Esophagus squamous epithelium (tissue), 5 donors: ENCODE measurements around the gene PCK1. TPM values are rescaled to one million over a fixed set of nuclear protein-coding genes. Genes with fewer than 3 reads are reported as not detected.

Experiments
- DNase-seq: peaks from one replicate; lab custom pipeline; 2025; lab: John Stamatoyannopoulos, UW
- H3K27ac ChIP-seq, 4 donors: fragments of 200-600 bp; sonication (generic); one replicate each; pipeline ENCODE4 v1.5.1; 2016 to 2019; ENCODE audit warnings: mild to moderate bottlenecking in 1 of 4
- H3K27me3 ChIP-seq, 4 donors: fragments of 200-600 bp; sonication (generic); 1 replicate in 3 of 4; 2 replicates in 1 of 4; pipeline versions ENCODE4 v1.5.1 to v1.6.0; 2017 to 2021; ENCODE audit warnings: antibody characterized with exemption in 1 of 4
- H3K36me3 ChIP-seq, 3 donors: fragments of 200-600 bp; sonication (generic); one replicate each; pipeline ENCODE4 v1.5.1; 2016 to 2019
- H3K4me1 ChIP-seq, 3 donors: fragments of 200-600 bp; sonication (generic); one replicate each; pipeline ENCODE4 v1.5.1; 2017 to 2019
- H3K4me3 ChIP-seq, 4 donors: fragments of 200-600 bp; sonication (generic); 1 replicate in 3 of 4; 2 replicates in 1 of 4; pipeline ENCODE4 v1.5.1; 2016 to 2019; ENCODE audit warnings: mild to moderate bottlenecking in 2 of 4, moderate library complexity in 1 of 4
- H3K9me3 ChIP-seq, 3 donors: fragments of 200-600 bp; sonication (generic); one replicate each; pipeline ENCODE4 v1.5.1; 2016 to 2019
- CTCF ChIP-seq, 6 experiments: fragments of 450-650 bp in 4 of 6; fragments of 200-600 bp in 2 of 6; sonication (generic) in 2 of 6; IDR thresholded peaks; one replicate each; pipeline ENCODE4 v1.5.1; 2016 to 2019; ENCODE audit warnings: antibody characterized with exemption in 6 of 6, mild to moderate bottlenecking in 4 of 6, moderate library complexity in 4 of 6
- POLR2A ChIP-seq, 4 donors: fragments of 450-650 bp; IDR thresholded peaks; one replicate each; pipeline ENCODE4 v1.6.1; 2017; ENCODE audit warnings: antibody characterized with exemption in 4 of 4, mild to moderate bottlenecking in 4 of 4, moderate library complexity in 3 of 4
- WGBS, 2 donors: methylation state at CpG; one replicate each; pipeline ENCODE4 v1.1.5; 2018; 5-methylcytosine and 5-hydroxymethylcytosine counted together
- intact Hi-C: fragments of 100-400 bp; cut with DNase I; formaldehyde crosslinking; loops from one replicate; pipeline ENCODE4 v1.15.0; 2022
- total RNA-seq, 4 donors: library from RNA; depleted of rRNA; stranded (reverse); fragments of >200 nt; gene quantifications; one replicate each; pipeline ENCODE4 v1.1.0, GENCODE V29; 2016
- donor health status: DM: yes; HTN: yes; CAD: no.

Gene PCK1
- total RNA-seq, 4 donors from 2014 or later, result 0.38 to 1.4 (median 0.65) TPM

DNA sequence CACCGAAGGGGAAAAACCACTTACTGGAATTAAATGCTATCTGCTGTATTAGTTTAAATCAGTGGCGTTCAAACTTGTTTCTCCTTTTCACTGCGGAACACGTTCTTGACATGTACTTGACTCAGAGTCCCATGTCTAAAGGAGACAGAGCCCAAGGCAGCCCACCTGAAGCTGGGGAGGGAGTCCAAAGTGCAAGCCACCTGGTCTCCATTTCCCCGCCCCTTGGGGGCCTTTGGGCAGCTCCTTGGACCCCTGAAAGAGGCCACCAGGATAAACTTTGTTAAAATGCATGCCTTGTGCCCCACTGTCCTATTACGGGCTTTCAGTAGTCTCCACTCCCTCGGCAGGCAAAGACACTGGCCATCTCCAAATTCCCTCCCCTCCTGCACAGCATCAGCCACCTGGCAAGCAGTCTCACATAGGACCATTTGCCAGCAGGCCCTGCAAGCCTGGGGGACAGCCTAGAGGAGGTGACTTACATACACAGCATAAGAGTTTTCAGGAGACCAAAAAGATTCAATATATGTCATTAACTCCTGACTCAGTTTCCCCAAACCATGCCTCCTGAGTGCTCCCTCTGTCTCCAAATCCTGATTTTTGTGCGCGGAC is 6.7 kb downstream of the PCK1 start:
- H3K27me3 ChIP-seq, result peaks cover 0 to 5% (median 0%) of the 10 kb centered on the region in 4 donors
- no peak for DNase-seq
- WGBS, 2 donors, result 51 to 62% methylated on average over 9 of the region's 9 CpGs
- H3K9me3 ChIP-seq, result no peaks in the 10 kb centered on the region
- intact Hi-C loops, result no loop called here
- TF ChIP-seq POLR2A (IDR thresholded peaks at IDR 0.05) (no peak), CTCF (IDR thresholded peaks at IDR 0.05) (no peak)
- no peaks in the 10 kb centered on the region for H3K36me3 ChIP-seq
- H3K4me1 ChIP-seq, result no peaks in the 10 kb centered on the region
- no peak overlapping the region for H3K4me3 ChIP-seq
- no peak overlapping the region for H3K27ac ChIP-seq

GRCh38 chr20:57568088-57568896 is 7.4 kb downstream of the PCK1 start:
- TF ChIP-seq POLR2A (IDR thresholded peaks at IDR 0.05), result no peak
- Histone ChIP-seq H3K27ac (no peak overlapping the region), H3K9me3 (no peaks in the 10 kb centered on the region), H3K4me3 (no peak overlapping the region), H3K4me1 (no peaks in the 10 kb centered on the region), H3K27me3 (peaks cover 0 to 5% (median 0%) of the 10 kb centered on the region in 4 donors), H3K36me3 (no peaks in the 10 kb centered on the region)
- DNase-seq, result no peak
- intact Hi-C loops, result no loop called here
- 60 to 63% methylated on average over 4 to 11 of the region's 13 CpGs for WGBS, 2 donors

DNA sequence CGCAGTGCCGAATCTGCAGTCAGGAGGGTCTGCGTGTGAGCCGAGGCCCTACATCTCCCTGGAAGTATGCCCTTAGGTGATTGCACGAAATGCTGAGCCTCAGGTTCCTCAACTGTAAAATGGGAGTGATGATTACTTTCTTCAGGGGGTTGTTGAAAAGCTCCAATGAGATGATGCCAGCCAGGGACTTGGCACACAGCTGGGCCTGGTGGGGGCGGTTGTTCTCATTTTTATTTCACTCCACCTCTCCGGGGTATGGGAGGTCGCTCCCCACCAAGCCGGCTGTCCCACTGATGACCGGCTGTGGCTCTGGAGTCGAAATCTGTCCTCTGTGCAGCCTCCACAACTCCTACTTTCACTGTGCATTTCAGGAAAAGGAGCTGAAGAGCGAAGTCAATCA is 8.1 kb downstream of the PCK1 start:
- Histone ChIP-seq H3K27me3 (peaks cover 0 to 7% (median 0%) of the 10 kb centered on the region in 4 donors), H3K4me3 (no peak overlapping the region), H3K4me1 (no peaks in the 10 kb centered on the region), H3K36me3 (no peaks in the 10 kb centered on the region), H3K27ac (no peak overlapping the region), H3K9me3 (no peaks in the 10 kb centered on the region)
- DNase-seq, result no peak
- intact Hi-C loops, result no loop called here
- WGBS, 2 donors, result 88 to 90% methylated on average over 10 to 12 of the region's 12 CpGs
- no peak for TF ChIP-seq POLR2A (IDR thresholded peaks at IDR 0.05)
- no peak for TF ChIP-seq CTCF (IDR thresholded peaks at IDR 0.05)

DNA sequence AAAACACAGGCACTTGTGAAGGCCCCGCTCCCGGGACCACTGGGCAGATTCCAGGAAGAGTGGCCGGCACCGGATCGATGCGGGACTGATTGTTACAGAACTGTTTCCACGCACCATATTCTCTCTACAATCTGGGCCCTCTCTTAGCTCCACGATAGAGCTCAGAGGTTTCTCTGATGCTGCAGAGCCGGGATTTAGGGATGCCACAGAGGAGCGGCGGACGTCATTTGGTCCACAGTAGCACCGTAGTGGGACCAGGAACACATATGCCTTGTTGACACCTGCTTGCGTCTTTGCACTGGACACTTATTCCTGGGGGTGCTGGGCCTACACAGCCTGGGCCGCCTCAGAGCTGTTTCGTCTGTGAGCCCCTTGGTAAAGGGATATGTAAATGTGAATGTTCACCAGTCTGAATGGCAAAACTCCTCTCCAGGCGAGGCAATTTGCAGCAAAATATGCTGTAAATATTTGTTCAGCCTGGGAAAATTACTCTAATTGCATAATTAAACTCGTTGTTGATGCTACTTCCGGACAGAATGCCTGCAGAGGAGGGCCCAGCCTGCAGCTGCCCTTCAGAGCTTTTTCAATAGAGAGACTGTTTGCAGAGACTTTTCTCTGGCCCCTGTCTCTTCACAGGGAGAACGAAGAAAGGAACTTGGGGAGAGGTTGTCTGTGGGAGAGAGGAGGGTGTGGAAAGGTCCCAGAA is 9.4 kb downstream of the PCK1 start:
- H3K27ac ChIP-seq, result no peak overlapping the region
- intact Hi-C loops, result no loop called here
- TF ChIP-seq CTCF (IDR thresholded peaks at IDR 0.05) (no peak), POLR2A (IDR thresholded peaks at IDR 0.05) (no peak)
- no peaks in the 10 kb centered on the region for H3K4me1 ChIP-seq
- no peak overlapping the region for H3K4me3 ChIP-seq
- no peaks in the 10 kb centered on the region for H3K9me3 ChIP-seq
- WGBS, 2 donors, result 44 to 76% methylated on average over 4 to 14 of the region's 20 CpGs
- DNase-seq, result no peak
- peaks cover 0 to 21% (median 0%) of the 10 kb centered on the region in 4 donors for H3K27me3 ChIP-seq
- no peaks in the 10 kb centered on the region for H3K36me3 ChIP-seq

- intact Hi-C loops, result no loop called here
- H3K27me3 ChIP-seq, result peaks cover 0 to 27% (median 0%) of the 10 kb centered on the region in 4 donors
- H3K9me3 ChIP-seq, result no peaks in the 10 kb centered on the region
- H3K27ac ChIP-seq, result no peak overlapping the region
- TF ChIP-seq CTCF (IDR thresholded peaks at IDR 0.05), result no peak
- TF ChIP-seq POLR2A (IDR thresholded peaks at IDR 0.05), result no peak
- DNase-seq, result no peak
- no peaks in the 10 kb centered on the region for H3K36me3 ChIP-seq
- no peak overlapping the region for H3K4me3 ChIP-seq
- WGBS, 2 donors, result 64 to 73% methylated on average over 8 of the region's 8 CpGs
- H3K4me1 ChIP-seq, result no peaks in the 10 kb centered on the region
Observed at GRCh38 chr20:57570920-57571319, 10.0 kb downstream of the PCK1 start.
